Measurements from ENCODE around the gene SLC9A1.

SLC9A1 gene

GRCh38 chr1:27053977-27054753 lies 100.8 kb downstream of the SLC9A1 start:
- no peak for ATAC-seq
- TF ChIP-seq PATZ1 (CRISPR knock-in tag; IDR thresholded peaks at IDR 0.05; ENCODE audit: borderline replicate concordance), result no peak
- no peak for TF ChIP-seq ZNF565 (CRISPR knock-in tag; conservative IDR thresholded peaks at IDR 0.05; ENCODE audit: low read depth)
- no peak for TF ChIP-seq CSRNP3 (CRISPR knock-in tag; IDR thresholded peaks at IDR 0.05)
- TF ChIP-seq BACH2 (CRISPR knock-in tag; IDR thresholded peaks at IDR 0.05; ENCODE audit: borderline replicate concordance), result no peak
- TF ChIP-seq ESRRG (CRISPR knock-in tag; IDR thresholded peaks at IDR 0.05), result no peak
- no peak for TF ChIP-seq TSHZ2 (CRISPR knock-in tag; IDR thresholded peaks at IDR 0.05)
- no peak for TF ChIP-seq RARB (CRISPR knock-in tag; IDR thresholded peaks at IDR 0.05)
- TF ChIP-seq TCF4 (CRISPR knock-in tag; IDR thresholded peaks at IDR 0.05; ENCODE audit: borderline replicate concordance), result no peak
- no peak for TF ChIP-seq GLIS3 (CRISPR knock-in tag; IDR thresholded peaks at IDR 0.05)
- no peak for TF ChIP-seq CREB5 (CRISPR knock-in tag; IDR thresholded peaks at IDR 0.05; ENCODE audit: low read depth)
- TF ChIP-seq TOX (CRISPR knock-in tag; IDR thresholded peaks at IDR 0.05; ENCODE audit: borderline replicate concordance), result no peak
- no peak for TF ChIP-seq ZC3H10 (CRISPR knock-in tag; IDR thresholded peaks at IDR 0.05)
- no peak for TF ChIP-seq ZFP3 (CRISPR knock-in tag; IDR thresholded peaks at IDR 0.05)
- no peak for TF ChIP-seq ARNTL (CRISPR knock-in tag; IDR thresholded peaks at IDR 0.05; ENCODE audit: borderline replicate concordance, low read depth)
- no peak for TF ChIP-seq ISL1 (CRISPR knock-in tag; IDR thresholded peaks at IDR 0.05)
- TF ChIP-seq PPARA (CRISPR knock-in tag; IDR thresholded peaks at IDR 0.05; ENCODE audit: borderline replicate concordance), result no peak
- no peak for TF ChIP-seq CSDC2 (CRISPR knock-in tag; IDR thresholded peaks at IDR 0.05)
- no peak for TF ChIP-seq ZNF8 (CRISPR knock-in tag; IDR thresholded peaks at IDR 0.05)
- TF ChIP-seq ZFP30 (CRISPR knock-in tag; IDR thresholded peaks at IDR 0.05), result no peak
- no peak for TF ChIP-seq OSR1 (CRISPR knock-in tag; IDR thresholded peaks at IDR 0.05)

- TF ChIP-seq ISL1 (CRISPR knock-in tag; IDR thresholded peaks at IDR 0.05) (no peak), POU6F1 (CRISPR knock-in tag; IDR thresholded peaks at IDR 0.05; ENCODE audit: borderline replicate concordance, low read depth) (no peak), PATZ1 (CRISPR knock-in tag; IDR thresholded peaks at IDR 0.05; ENCODE audit: borderline replicate concordance) (no peak), BACH2 (CRISPR knock-in tag; IDR thresholded peaks at IDR 0.05; ENCODE audit: borderline replicate concordance) (no peak), CREB5 (CRISPR knock-in tag; IDR thresholded peaks at IDR 0.05; ENCODE audit: low read depth) (no peak), ARNTL (CRISPR knock-in tag; IDR thresholded peaks at IDR 0.05; ENCODE audit: borderline replicate concordance, low read depth) (no peak), ZFP3 (CRISPR knock-in tag; IDR thresholded peaks at IDR 0.05) (no peak), CSRNP3 (CRISPR knock-in tag; IDR thresholded peaks at IDR 0.05) (no peak), OSR1 (CRISPR knock-in tag; IDR thresholded peaks at IDR 0.05) (no peak), RARB (CRISPR knock-in tag; IDR thresholded peaks at IDR 0.05) (no peak), ZNF8 (CRISPR knock-in tag; IDR thresholded peaks at IDR 0.05) (no peak), GLIS3 (CRISPR knock-in tag; IDR thresholded peaks at IDR 0.05) (no peak)
- no peak for ATAC-seq
Observed at GRCh38 chr1:27052527-27052926, 102.4 kb downstream of the SLC9A1 start.

Data from SK-N-SH treated with all-trans-retinoic acid at 6 μM for 48 hours (cell line).